Measurements from ENCODE around the gene GMPR. TPM values are rescaled to one million over a fixed set of nuclear protein-coding genes. Genes with fewer than 3 reads are reported as not detected.

The GMPR gene
- polyA plus RNA-seq (2011; rRNA removed): 8.2 and 8.6 TPM in 2 replicates
- 9.1 and 9.3 TPM in 2 replicates for polyA minus RNA-seq (2011; rRNA and poly(A)+ RNA removed)

DNA sequence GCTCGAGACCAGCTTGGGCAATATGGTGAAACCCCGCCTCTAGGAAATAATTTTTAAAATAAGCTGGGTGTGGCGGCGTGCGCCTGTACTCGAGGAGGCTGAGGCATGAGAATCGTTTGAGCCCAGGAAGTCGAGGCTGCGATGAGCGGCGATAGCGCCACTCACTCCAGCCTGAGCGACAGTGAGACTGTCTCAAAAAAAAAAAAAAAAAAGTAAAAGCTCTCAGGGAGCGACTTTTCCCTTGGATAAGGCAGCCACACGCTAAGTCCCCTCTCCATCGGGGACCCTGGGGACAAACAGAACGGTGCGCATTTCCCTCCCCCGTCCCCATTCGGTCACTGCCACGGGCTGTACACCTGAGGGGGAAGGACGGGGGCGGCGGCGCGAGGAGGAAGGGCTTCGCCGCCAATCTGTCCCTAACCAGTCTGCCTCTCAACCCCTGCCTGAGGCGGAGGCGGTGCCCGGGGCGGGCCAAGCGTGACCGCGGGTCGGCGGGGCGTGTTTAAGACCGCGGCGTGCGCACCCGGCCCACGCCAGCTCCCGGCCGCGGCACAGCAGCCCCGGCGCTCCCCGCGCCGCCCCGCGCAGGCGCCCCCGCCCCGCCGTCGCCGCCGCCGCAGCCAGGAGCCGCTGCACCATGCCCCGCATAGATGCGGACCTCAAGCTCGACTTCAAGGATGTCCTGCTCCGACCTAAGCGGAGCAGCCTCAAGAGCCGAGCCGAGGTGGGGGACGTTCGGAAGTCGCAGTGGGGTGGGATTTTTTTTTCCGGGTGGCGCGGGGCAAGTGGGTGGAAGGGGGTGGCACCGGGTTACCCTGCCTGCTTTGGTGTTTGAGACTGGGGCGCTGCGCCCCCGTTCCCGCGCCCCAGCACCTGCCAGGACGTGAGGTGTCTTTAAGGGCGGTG lies at the start of gene GMPR:
GMPR (plus strand) TSS at position 531 of the 906 bp plus-strand sequence; CDS start at position 638, 107 bp downstream.
- no peaks in the 10 kb centered on the region for H3K27me3 ChIP-seq (ENCODE audit: control insufficient read depth, insufficient read depth, low read length)
- H3K27ac ChIP-seq (ENCODE audit: low read depth, low read length): peak within 1 kb of the TSS; percentile 47
- ChIA-PET CTCF (interaction anchor here (0.6 to 1.6 kb wide), 3 partner anchors 21 to 47 kb away, joined by 3 to 4 read pairs (median 3); no protein-coding TSS in a partner anchor), POLR2A (interaction anchor here (0.6 kb wide), 1 partner anchor 23 kb away, joined by 4 read pairs; no protein-coding TSS in a partner anchor)
- TF ChIP-seq, protein P1, sequence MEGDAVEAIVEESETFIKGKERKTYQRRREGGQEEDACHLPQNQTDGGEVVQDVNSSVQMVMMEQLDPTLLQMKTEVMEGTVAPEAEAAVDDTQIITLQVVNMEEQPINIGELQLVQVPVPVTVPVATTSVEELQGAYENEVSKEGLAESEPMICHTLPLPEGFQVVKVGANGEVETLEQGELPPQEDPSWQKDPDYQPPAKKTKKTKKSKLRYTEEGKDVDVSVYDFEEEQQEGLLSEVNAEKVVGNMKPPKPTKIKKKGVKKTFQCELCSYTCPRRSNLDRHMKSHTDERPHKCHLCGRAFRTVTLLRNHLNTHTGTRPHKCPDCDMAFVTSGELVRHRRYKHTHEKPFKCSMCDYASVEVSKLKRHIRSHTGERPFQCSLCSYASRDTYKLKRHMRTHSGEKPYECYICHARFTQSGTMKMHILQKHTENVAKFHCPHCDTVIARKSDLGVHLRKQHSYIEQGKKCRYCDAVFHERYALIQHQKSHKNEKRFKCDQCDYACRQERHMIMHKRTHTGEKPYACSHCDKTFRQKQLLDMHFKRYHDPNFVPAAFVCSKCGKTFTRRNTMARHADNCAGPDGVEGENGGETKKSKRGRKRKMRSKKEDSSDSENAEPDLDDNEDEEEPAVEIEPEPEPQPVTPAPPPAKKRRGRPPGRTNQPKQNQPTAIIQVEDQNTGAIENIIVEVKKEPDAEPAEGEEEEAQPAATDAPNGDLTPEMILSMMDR (IDR thresholded peaks at IDR 0.05; ENCODE audit: low read depth, low read length): no peak; the same call in 1 of the 2 replicates
- DNase-seq (ENCODE audit: low read depth, low spot score): no peak
- peak within 1 kb of the TSS; percentile 72 for H3K4me3 ChIP-seq (ENCODE audit: low read depth, low read length)
- H3K9me3 ChIP-seq (ENCODE audit: control insufficient read depth, insufficient read depth, low read length): no peaks in the 10 kb centered on the region; the same call in 1 of the 2 replicates

DNA sequence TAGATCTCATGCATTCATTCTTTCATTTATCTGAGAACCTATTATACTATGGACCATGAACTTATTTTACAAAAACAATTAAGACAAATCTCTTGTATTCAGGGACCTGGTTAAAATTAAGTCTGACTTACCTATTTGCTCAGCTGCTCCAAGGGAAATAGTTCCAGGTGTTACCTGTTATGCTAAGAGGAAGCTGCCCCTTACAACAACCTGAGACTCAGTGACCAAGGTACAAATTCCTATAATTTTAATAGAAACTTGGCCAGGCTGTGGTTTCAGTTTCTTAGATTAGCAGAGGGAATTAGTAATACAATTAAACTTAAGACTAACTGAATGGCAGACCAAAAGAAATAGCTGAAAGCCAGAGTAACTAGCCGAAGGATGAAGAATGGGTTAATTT lies 48.2 kb upstream of the GMPR start:
- H3K27me3 ChIP-seq (ENCODE audit: control insufficient read depth, insufficient read depth, low read length): peaks cover 34% of the 10 kb centered on the region

DNA sequence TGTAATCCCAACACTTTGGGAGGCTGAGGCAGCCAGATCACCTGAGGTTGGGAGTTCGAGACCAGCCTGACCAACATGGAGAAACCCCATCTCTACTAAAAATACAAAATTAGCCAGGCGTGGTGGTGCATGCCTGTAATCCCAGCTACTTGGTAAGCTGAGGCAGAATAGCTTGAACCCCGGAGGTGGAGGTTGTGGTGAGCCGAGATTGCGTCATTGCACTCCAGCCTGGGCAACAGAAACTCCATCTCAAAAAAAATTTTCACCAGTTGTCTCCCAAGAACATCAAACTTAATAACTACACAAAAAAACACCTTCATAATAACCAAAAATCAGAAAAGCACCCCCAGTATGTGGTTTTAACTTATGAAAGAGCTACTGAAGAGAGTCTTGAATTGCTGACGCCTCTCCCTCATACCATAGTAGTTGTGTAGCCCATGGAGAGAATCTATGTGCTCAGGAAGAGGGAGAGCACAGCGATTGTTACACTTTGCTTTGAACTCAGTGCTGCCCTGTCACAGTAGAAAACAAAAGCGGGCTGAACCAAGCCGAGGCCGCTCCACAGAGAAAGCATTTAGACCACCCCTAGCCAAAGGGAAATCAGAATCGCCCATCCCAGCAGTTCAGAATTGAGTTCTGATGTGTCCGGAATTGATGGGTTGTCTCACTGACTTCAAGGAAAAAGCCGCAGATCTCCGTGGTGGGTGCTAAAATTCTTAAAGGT lies 42.0 kb upstream of the GMPR start:
- no peak overlapping the region for H3K27ac ChIP-seq (ENCODE audit: low read depth, low read length)
- H3K9me3 ChIP-seq (ENCODE audit: control insufficient read depth, insufficient read depth, low read length): peaks cover 3% of the 10 kb centered on the region; the same call in 1 of the 2 replicates
- peaks cover 17% of the 10 kb centered on the region for H3K27me3 ChIP-seq (ENCODE audit: control insufficient read depth, insufficient read depth, low read length)
- POLR2A ChIA-PET: no interaction called here
- CTCF ChIA-PET: interaction anchor here (1.0 to 3.3 kb wide), 3 partner anchors 10 to 14 kb away, joined by 3 to 16 read pairs (median 3); no protein-coding TSS in a partner anchor
- TF ChIP-seq, protein P1 (IDR thresholded peaks at IDR 0.05; ENCODE audit: low read depth, low read length): no peak
- no peak for DNase-seq (ENCODE audit: low read depth, low spot score)
- no peak overlapping the region for H3K4me3 ChIP-seq (ENCODE audit: low read depth, low read length)

More for the DNA sequence above, 48.2 kb upstream of the GMPR start:
- no peak overlapping the region for H3K4me3 ChIP-seq (ENCODE audit: low read depth, low read length)
- ChIA-PET POLR2A (no interaction called here), CTCF (interaction anchor here (1.0 to 2.3 kb wide), 2 partner anchors 16 to 499 kb away, joined by 3 to 10 read pairs; no protein-coding TSS in a partner anchor)
- H3K27ac ChIP-seq (ENCODE audit: low read depth, low read length): no peak overlapping the region
- DNase-seq (ENCODE audit: low read depth, low spot score): no peak
- H3K9me3 ChIP-seq (ENCODE audit: control insufficient read depth, insufficient read depth, low read length): no peaks in the 10 kb centered on the region
- TF ChIP-seq, protein P1 (IDR thresholded peaks at IDR 0.05; ENCODE audit: low read depth, low read length): no peak

DNA sequence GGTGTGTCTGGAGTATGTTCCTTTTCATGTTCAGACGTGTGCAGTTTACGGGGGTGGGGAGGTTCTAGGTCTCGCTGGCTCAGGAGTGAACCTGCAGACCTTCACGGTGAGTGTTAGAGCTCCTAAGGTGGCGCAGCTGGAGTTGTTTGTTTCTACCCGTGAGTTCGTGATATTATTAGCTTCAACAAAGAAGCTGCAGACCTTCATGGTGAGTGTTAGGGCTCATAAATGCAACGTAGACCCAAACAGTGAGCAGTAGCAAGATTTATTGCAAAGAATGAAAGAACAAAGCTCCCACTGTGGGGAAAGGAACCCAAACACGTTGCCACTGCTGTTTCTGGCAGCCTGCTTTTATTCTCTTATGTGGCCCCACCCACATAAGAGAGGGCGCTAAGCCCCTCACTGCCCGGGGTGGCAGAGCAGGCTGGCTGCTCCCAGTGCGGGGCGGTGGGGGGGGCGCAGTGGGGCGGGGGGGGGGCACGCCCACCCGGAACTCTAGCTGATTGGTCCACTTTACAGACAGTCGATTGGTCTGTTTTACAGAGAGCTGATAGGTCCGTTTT lies 41.3 kb upstream of the GMPR start:
- Histone ChIP-seq H3K4me3 (ENCODE audit: low read depth, low read length) (no peak overlapping the region), H3K9me3 (ENCODE audit: control insufficient read depth, insufficient read depth, low read length) (peaks cover 3% of the 10 kb centered on the region; the same call in 1 of the 2 replicates), H3K27ac (ENCODE audit: low read depth, low read length) (no peak overlapping the region), H3K27me3 (ENCODE audit: control insufficient read depth, insufficient read depth, low read length) (peaks cover 17% of the 10 kb centered on the region)
- CTCF ChIA-PET: interaction anchor here (0.6 to 3.3 kb wide), 4 partner anchors 9 to 22 kb away, joined by 3 to 16 read pairs (median 4); no protein-coding TSS in a partner anchor
- TF ChIP-seq, protein P1 (IDR thresholded peaks at IDR 0.05; ENCODE audit: low read depth, low read length): no peak
- POLR2A ChIA-PET: no interaction called here
- no peak for DNase-seq (ENCODE audit: low read depth, low spot score)
